Femur (tissue), 1 donor: ENCODE measurements around the gene ADAMTS17.

Source experiments
- DNase-seq: peaks from one replicate; pipeline ENCODE4 v3.0.0-alpha.2; 2017

The ADAMTS17 gene

DNA sequence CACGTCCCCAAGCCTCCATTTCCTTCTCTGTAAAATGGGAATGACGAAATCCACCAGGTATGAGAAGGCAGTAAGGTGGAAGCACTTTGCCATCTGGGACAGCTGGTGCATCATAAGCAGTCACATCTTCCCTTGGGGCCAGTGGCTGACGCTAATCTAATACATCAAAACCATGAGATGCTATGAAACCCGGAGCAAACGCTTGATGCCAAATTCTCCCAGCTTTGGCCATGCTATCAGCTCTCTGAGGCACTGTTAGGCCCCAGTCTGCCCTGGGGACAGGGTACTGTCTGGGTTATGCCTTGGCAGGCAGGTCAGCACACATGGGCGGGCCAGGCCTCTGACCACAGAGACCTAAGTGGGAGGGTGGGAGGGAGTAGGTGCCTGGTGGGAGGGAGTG lies 66.1 kb downstream of the ADAMTS17 start:
- no peak for DNase-seq

GRCh38 chr15:100269831-100270230 lies 71.9 kb downstream of the ADAMTS17 start:
- DNase-seq = no peak

GRCh38 chr15:100266166-100266565 lies 75.6 kb downstream of the ADAMTS17 start:
- DNase-seq = no peak

- no peak for DNase-seq
Measured at GRCh38 chr15:100265641-100266035, 76.1 kb downstream of the ADAMTS17 start.

DNA sequence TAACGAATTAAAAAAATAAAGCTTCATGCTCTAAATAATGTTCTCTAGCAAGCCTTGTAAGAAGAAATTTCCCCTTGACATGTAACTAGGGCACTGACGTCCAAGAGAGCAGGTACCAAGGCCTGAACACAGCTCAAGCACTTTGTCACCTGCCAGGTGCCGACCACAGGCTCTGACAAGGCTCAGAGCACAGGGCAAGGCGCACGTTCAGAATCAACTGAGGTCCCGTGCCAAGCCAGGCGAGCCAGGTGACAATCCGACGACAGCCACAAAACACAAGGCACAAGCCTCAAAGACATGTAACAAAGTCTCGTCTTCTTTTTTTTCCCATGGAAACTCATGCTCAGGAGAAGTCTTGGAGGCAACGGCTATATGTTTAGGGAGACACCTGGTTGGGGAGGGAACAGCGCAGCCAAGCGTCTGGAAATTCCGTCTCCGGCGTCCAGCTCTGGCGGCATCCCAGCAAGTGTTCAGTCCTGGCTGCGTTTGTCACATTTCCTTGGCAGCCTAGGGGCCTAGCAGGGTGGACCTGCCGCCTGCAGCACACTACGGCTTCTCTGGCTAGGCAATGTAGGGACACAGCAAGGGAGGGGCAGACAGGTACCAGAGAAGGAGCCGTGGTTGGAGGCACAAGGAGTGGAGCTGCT lies 76.7 kb downstream of the ADAMTS17 start:
- DNase-seq = peak; percentile 67

DNA sequence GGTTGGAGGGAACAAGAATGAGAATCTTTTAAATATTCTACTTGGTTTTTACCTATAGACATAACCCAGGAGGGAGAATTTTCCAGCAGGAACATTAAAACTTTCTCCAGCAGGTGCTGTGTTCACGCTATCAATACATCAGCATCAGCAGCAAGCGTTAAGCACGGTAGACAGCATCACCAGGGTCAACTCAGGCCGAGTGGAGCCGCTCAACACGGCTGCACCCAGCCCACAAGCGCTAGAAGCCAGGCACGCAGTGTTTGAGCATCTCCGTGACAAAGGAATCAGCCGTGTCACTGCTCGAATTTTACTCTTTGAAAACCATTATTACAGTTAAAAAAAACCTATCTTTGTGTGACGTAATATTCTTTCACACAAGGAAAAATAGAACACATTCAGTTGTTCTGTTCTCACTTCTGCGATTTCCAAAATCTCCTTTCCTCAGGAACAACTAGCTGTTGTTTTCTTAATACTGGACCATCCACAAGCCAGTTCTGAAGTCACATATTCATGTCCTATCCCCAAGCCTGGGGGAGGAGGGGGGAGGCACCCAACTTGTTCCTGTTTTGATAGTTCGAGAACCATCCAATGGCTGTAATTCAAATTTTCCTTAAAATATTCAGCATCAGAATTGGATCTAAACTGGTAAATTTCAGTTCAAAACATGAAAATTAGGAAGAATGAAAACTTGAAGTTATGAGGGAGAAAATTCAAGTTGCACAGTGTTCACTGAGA lies 77.9 kb downstream of the ADAMTS17 start:
- DNase-seq = no peak

DNA sequence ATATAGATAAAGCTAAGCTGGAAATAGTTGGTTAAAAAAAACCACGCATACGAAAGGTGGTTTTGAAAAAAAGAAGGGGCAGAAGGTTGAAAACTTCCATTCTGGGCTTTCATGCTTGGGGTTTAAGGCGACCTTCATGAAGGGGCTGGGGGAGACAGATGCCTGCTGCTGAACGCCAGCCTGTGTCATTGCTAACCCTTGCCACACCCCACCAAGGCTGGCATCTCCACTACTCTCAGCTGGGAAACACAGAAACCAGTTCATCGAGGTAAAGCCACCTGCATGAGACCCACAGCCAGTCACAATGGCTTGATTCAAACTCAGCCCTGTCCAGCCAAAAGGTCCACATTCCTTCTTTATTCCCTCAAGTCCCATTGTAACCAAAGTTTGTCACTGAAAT lies 78.7 kb downstream of the ADAMTS17 start:
- no peak for DNase-seq

DNA sequence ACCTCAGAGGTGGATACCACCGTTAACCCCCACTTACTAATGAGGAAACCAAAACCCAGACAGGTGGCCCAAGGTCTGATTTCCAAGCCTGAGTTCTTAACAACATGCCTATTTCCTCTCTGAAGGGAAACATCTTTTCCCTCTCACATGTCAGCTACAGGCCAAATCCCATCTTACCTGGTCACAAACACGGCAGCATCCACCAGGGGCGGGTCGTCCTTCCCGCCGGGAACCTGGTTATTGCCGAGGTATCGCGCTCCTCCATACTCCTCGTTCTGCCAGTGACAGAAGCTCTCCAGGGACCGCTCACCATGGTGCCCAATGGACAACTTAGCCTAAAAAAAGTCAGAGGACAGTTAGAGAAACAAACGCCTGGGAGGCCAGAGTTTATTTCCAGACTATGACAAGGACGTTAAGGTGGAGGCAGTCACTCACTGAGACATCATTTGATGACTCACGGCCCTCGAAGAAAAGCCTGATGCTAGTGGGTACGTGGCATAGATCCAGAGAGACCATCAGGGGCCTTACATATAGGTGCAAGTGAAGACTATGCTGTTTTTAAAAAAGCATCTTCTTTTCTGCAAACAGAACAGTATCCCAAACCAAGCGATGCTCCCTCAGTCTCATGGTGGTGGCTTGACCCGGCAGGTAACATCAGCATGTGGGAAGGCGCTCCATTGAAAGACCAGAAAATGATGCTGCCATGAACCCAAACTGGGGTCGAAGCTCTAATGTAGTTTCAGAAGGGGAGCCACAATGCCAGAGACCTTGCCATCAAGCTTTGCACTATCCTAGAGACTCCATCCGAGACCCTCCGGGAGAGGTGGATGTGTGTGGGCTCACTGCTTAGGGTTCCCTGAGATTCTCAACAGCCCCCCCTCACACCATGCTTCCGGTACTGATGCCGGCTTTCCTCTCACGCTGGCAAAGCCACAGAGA lies 80.2 kb downstream of the ADAMTS17 start:
- no peak for DNase-seq

- DNase-seq = no peak
Measured at GRCh38 chr15:100259266-100259665, 82.5 kb downstream of the ADAMTS17 start.

DNA sequence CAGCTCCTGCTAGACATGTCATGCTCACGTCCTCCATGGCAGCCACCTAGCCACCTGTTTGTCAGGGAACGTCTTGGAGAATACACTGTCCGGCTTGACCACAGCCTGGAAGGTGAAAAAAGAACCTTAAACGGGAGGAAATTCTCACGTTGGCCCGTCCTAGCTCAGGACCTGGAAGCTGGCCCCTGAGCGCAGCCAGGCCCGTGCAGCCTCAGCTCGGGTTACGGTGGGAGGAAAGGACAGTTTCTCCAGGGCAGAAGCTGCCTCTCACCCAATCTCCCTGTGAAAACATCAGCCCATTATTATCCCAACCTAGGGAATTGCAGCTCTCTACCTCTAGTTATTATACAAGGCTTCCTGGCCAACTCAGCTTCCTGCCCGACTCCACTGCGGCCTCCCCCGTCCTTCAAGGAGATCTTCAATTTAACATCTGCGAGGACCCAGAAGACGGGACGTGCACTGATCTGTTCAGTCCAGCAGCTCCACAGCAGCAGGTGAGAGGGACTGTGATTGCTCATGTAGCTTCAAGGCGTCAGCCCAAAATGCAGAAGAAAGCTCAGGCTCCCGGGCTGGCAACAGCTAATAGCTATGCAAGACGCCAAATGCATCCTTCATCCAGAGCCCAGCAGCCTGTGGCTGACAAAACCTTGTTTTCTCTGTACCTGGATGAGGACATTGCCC lies 84.7 kb downstream of the ADAMTS17 start:
- peak; percentile 18 for DNase-seq

DNA sequence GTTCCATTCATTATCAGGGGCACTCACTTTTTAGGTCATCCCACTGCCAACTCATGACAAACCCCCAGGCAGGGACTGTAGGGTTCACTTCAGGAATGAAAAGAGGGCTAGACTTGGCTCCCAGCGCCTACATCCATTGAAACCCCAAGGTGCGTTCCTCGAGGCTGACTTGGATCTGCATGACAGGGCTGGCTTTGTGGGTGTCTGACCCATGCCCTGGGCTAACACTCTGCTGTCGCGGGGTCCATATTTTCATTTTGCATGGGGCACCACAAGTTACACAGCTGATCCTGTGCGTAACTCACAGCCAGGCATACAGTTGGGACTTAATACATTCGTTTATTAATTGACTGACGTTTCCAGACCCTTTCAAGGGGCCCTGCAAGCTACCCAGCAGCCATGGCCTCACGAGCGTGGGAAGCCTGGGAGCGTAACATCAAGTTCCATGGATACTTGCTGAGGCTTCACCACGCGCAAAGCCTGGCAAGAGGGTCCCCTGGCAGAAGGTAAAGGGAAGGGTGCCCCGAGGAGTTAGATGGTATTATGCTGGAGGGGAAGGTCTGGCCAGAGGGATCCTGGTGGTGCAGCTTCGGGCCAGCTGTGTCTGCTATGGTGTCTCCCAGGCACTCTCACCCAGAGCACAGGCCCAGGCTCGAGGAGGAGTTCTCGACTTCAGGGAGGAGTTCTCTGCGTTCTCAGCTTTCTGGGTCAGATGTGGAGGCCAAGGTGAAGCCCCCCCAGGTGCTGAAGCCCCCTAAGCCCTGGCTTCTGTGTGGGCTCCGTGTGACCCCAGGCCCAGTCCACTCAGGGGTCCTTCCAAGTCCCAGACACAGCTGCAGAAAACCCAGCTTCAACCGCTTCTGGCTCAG lies 85.4 kb downstream of the ADAMTS17 start:
- peak; percentile 11 for DNase-seq

- no peak for DNase-seq
Measured at GRCh38 chr15:100255644-100256043, 86.1 kb downstream of the ADAMTS17 start.

GRCh38 chr15:100254691-100255090 lies 87.1 kb downstream of the ADAMTS17 start:
- DNase-seq = no peak

GRCh38 chr15:100254285-100254684 lies 87.5 kb downstream of the ADAMTS17 start:
- no peak for DNase-seq

- no peak for DNase-seq
Measured at GRCh38 chr15:100253640-100254039, 88.1 kb downstream of the ADAMTS17 start.

GRCh38 chr15:100252779-100253417 lies 88.9 kb downstream of the ADAMTS17 start:
- peak; percentile 5 for DNase-seq

GRCh38 chr15:100252359-100252758 lies 89.4 kb downstream of the ADAMTS17 start:
- DNase-seq = peak; percentile 10

- DNase-seq = peak; percentile 29
Measured at GRCh38 chr15:100250176-100250800, 91.5 kb downstream of the ADAMTS17 start.

GRCh38 chr15:100249096-100249815 lies 92.5 kb downstream of the ADAMTS17 start:
- peak; percentile 3 for DNase-seq

DNA sequence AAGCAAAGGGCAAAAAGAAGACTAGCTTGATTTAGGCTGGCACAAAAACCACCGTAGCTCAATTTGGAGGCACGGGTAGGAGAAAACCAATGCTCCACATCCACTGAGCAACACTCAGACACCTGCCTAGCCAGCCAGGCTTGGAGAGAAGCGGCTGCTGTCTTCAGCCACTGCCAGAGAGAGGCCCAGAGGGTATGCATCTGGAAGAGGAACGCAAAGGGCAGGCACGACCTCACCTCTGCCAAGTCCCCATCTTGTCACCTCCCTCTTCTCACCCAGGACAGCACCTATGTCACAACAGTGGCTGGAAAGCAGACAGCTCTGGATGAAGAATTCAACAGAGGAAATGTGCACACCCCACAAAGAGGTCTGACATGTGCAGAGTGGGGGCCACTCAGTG lies 93.5 kb downstream of the ADAMTS17 start:
- peak; percentile 9 for DNase-seq
